Mesothelial cell of epicardium (in vitro differentiated cells): Measurements from ENCODE around the gene TMEM208. TPM values are rescaled to one million over a fixed set of nuclear protein-coding genes. Genes with fewer than 3 reads are reported as not detected.

ENCODE experiments used
- DNase-seq, 2 experiments: peaks; one replicate each; pipeline ENCODE4 v3.0.0; 2021; ENCODE audit warnings: low spot score in 2 of 2; ENCODE audit not compliant: unreplicated experiment in 2 of 2
- H3K27ac Mint-ChIP-seq: 2 replicates; pipeline ENCODE4 v1.8.0; 2021; ENCODE audit warnings: mixed read lengths
- H3K27me3 Mint-ChIP-seq: 2 replicates; pipeline ENCODE4 v1.8.0; 2021; ENCODE audit warnings: low read depth, mixed read lengths
- H3K36me3 Mint-ChIP-seq: 2 replicates; pipeline ENCODE4 v1.8.0; 2021; ENCODE audit warnings: mixed read lengths
- H3K4me1 Mint-ChIP-seq: 2 replicates; pipeline ENCODE4 v1.8.0; 2021; ENCODE audit warnings: mixed read lengths
- H3K4me3 Mint-ChIP-seq: 2 replicates; pipeline ENCODE4 v1.8.0; 2021; ENCODE audit warnings: mild to moderate bottlenecking, moderate library complexity, mixed read lengths
- H3K9me3 Mint-ChIP-seq: 2 replicates; pipeline ENCODE4 v1.8.0; 2021; ENCODE audit warnings: mixed read lengths
- CTCF ChIP-seq: fragments of 200-600 bp; sonication (generic); IDR thresholded peaks from one replicate; pipeline ENCODE4 v1.5.0; 2021; ENCODE audit warnings: antibody characterized with exemption; ENCODE audit not compliant: unreplicated experiment
- total RNA-seq: library from RNA; stranded (reverse); gene quantifications from 3 replicates; pipeline ENCODE4 v1.2.1, GENCODE V29; 2021

TMEM208 gene
- total RNA-seq, 1 donor from 2014 or later: 36.3 TPM

- no peak for DNase-seq
- Mint-ChIP-seq H3K9me3 (no peaks in the 10 kb centered on the region), H3K4me3 (no peak overlapping the region), H3K27ac (no peak overlapping the region), H3K27me3 (peaks cover 5% of the 10 kb centered on the region), H3K36me3 (no peaks in the 10 kb centered on the region), H3K4me1 (peaks cover 6% of the 10 kb centered on the region)
- no peak for TF ChIP-seq CTCF
These were observed 23.9 kb upstream of the TMEM208 start for GRCh38 chr16:67202956-67203493.

GRCh38 chr16:67204076-67204475 is 22.9 kb upstream of the TMEM208 start:
- H3K36me3 Mint-ChIP-seq: no peaks in the 10 kb centered on the region
- H3K27me3 Mint-ChIP-seq: peaks cover 5% of the 10 kb centered on the region
- H3K9me3 Mint-ChIP-seq: no peaks in the 10 kb centered on the region

GRCh38 chr16:67206129-67206837 is 20.6 kb upstream of the TMEM208 start:
- Mint-ChIP-seq H3K36me3 (no peaks in the 10 kb centered on the region), H3K27ac (no peak overlapping the region), H3K4me3 (no peak overlapping the region), H3K4me1 (no peaks in the 10 kb centered on the region), H3K9me3 (no peaks in the 10 kb centered on the region), H3K27me3 (no peaks in the 10 kb centered on the region)
- no peak for TF ChIP-seq CTCF
- no peak for DNase-seq

More at GRCh38 chr16:67204076-67204475, 22.9 kb upstream of the TMEM208 start:
- Mint-ChIP-seq H3K4me3 (no peak overlapping the region), H3K27ac (no peak overlapping the region), H3K4me1 (peaks cover 6% of the 10 kb centered on the region)
- no peak for DNase-seq
- no peak for TF ChIP-seq CTCF

GRCh38 chr16:67206838-67207248 is 20.1 kb upstream of the TMEM208 start:
- Mint-ChIP-seq H3K36me3 (no peaks in the 10 kb centered on the region), H3K27ac (no peak overlapping the region), H3K9me3 (no peaks in the 10 kb centered on the region), H3K4me3 (no peak overlapping the region), H3K4me1 (no peaks in the 10 kb centered on the region), H3K27me3 (no peaks in the 10 kb centered on the region)
- TF ChIP-seq CTCF: no peak
- DNase-seq: no peak

- Mint-ChIP-seq H3K36me3 (no peaks in the 10 kb centered on the region), H3K4me3 (no peak overlapping the region), H3K4me1 (no peaks in the 10 kb centered on the region), H3K9me3 (no peaks in the 10 kb centered on the region), H3K27ac (no peak overlapping the region), H3K27me3 (no peaks in the 10 kb centered on the region)
- no peak for TF ChIP-seq CTCF
- DNase-seq: no peak
These were observed 19.5 kb upstream of the TMEM208 start for GRCh38 chr16:67207249-67208091.
